GM19238 (cell line): ENCODE measurements around the gene HDAC7.

Experiments
- DNase-seq: peaks from one replicate; pipeline ENCODE4 v3.0.0; 2011; ENCODE audit warnings: low spot score; ENCODE audit not compliant: insufficient read length

Gene HDAC7

DNA sequence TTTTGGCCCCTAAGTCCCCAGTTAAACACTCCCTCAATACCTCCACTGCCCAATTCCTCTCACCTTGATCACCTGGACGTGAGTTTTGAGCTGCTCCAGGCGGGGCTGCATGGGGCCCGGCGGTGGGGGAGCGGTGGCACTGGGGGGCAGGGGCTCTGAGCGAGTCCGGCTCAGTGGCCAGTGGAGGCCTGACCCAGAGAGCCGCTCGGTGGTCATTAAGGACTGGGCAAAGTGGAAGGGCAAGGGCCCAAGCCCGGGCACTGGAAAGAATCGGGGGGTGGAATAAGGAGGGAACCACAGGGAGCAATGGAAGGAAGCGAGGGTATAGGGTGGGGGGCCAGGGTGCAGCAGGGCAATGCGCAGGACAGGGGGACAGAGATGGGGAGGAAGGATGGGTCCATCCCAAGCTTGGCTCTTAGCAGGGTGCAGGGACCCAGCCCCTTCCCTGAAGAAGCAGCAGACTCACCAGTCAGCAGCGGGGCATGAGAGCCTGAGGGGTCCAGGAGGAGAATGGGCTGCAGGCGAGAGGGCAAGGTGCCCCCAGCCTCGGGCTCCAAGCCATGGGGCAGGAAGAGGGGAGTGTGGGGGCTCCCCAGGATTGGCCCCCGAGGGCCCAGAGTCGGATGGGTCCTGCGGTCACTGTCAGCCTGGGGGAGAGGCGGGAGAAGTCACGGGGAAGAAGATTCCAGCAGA, 24.4 kb downstream of the HDAC7 start:
- no peak for DNase-seq

DNA sequence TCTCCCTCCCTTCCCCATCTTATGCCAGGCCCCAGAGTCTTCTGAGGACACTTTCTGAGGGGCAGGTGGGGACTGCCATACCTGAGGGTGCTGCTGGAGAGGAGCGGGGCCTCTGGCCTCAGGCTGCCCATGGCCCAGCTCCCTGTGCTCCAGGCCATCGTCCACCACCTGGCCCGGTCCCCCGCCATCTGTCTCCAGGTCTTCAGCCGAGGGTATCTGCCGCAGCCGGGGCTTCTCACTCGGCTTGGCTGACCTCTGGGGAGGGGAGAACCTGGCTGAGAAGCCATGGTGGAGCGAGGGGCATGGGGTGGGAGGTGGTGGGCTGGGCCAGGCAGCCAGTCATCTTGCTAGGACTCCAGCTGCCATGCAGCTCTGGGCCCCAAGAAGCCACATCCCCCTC, 25.0 kb downstream of the HDAC7 start:
- no peak for DNase-seq

DNA sequence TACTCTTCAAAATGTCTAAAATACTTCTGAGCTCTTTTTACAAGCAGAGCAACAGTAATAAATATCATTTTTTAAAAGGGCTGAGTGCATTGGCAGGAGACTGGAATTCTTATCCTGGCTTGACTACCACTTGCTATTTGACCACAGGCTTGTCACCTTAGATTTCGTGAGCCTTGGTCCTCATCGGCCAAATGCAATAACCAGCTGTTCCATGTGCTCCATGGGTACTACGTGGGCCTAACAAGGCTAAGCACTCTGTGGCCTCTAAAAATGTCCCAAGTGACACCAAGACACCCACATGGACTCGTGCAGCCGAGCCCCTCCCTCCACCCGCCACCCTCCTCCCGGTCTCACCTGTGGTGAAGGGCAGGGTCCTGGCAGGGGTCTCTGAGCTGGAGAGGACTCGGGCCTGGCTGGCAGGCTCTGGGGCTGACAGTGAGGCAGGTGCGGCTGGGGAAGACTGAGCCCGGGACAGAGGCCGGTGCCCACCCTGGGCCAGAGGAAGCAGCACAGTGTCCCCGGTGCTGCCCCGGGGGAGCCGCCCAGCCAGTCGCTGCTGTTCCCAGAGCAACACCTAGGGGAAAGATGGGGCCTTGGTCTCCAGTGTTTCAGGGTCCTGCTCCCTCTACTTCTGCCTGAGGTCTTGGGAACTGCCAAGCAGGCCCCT, 26.6 kb downstream of the HDAC7 start:
- DNase-seq, result no peak

DNA sequence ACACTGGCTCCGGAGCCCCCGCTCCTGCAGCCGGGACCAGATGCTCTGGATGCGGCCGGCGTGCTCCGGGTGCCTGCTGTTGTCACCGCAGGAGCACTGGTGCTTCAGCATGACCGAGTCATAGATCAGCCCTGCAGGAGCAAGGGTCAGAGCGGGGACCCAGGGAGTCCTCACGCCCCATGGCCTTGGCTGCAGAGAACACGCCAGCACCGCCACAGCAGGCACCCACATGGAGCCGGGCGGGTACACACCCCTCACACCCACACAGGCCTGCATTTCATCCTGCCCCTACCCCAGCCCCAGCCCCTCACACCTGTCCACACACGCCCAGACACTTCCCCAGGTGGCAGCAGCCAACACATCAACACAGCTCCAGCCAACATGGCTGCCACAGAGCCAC, 27.8 kb downstream of the HDAC7 start:
- DNase-seq, result no peak

DNA sequence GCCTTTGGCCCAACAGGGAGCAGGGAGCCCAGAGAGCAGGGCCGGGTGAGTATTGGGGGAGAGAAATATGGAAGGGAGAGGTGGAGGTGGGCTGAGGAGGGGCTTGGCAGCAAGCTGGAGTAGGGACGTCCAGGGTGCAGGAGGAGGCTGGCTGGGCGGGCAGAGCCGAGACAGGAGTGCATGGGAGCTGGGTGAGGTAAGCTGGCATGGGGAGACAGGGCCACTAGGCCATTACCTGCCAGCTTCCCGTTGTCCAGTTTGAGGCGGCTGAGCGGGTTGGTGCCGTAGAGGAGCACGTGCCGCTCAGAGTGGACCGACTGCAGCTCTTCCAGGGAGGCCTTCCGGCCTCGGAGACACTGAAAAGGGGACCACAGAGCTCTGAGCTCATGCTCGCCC, 28.4 kb downstream of the HDAC7 start:
- no peak for DNase-seq

DNA sequence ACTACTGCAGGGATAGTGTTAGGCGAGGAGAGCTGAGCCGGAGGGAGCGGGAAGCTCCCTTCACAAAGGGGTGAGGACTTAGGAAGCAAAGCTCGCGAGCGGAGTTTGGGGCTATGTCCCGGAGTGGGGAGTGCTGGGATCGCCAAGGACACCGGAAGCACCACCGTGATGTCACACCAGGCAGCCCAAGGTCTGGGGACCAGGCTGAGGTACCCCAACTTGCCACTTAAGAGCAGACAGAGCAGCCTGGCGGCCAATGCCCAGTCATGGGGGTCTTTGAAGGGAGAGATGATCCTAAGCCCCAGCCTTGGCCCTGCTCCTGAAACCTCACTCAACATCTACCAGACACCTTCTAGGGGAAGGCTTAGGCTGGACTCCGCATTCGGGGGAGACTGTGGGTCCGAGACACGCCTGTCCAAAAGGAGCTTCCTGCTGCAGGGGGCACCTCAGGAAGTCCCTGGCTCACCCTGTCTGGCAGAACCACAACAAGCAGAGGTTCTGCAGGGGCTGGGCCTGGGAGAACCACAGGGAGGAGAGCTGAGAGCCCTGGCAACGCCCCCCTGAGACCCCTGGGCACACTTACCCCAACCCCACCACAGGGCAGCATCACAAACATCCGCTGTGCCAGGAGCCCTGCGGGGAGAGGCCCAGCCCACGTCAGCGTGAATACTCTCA, 28.9 kb downstream of the HDAC7 start:
- no peak for DNase-seq

DNA sequence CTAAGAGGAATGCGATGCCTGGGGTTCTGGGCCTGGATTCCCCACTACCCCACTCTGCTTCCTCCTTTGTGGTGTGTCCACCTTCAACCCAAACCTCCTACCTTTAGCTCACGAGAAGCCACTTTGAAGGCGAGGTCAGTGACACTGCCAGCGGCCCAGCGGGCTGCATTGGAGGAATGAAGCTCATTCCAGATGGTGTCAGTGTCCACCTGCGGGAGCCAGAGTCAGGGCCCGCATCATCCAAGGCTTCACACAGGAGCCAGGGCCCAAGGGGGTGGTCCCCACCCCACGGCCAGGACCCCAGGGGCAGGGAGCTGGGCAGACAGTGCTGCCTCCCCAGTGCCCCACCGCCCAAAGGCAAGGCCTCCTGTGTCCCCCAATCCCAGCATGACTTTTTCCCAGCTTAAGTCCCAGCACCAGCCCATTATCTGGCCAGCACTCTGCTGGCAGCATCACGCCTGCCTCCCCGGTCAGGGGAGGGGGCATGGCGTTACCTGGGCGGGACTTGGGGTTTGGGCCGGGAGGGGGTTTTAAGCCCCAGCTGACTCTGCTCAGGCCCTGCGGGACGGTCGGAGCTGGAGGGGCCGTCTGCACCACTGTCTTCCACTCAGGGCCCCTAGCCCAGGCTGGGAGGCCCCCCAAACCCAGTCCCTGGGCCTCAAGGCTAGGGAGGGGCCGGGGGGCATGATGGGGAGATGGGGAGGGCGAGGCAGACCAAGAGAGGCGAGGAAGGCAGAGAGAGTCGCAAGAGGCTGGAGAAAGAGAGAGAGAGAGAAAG, 29.8 kb downstream of the HDAC7 start:
- DNase-seq, result no peak

DNA sequence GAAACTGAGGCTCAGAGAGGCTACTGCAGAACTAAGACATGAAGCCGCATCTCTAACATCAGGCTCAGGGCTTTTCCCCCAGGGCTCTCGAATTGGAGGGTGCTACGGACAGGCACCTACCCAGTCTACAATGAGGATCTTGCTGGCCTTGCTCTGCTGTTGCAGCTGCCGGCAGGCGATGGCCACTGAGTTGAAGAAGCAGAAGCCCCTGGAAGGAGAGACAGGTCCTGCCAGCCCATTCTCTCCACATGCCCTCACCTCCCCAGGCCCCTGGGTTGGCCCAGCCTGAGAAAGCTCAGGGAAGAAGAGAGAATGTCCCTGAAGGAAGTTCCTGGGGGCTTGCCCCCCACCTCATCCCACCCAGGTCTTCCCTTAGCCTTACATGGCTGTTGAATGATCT, 30.6 kb downstream of the HDAC7 start:
- no peak for DNase-seq

DNA sequence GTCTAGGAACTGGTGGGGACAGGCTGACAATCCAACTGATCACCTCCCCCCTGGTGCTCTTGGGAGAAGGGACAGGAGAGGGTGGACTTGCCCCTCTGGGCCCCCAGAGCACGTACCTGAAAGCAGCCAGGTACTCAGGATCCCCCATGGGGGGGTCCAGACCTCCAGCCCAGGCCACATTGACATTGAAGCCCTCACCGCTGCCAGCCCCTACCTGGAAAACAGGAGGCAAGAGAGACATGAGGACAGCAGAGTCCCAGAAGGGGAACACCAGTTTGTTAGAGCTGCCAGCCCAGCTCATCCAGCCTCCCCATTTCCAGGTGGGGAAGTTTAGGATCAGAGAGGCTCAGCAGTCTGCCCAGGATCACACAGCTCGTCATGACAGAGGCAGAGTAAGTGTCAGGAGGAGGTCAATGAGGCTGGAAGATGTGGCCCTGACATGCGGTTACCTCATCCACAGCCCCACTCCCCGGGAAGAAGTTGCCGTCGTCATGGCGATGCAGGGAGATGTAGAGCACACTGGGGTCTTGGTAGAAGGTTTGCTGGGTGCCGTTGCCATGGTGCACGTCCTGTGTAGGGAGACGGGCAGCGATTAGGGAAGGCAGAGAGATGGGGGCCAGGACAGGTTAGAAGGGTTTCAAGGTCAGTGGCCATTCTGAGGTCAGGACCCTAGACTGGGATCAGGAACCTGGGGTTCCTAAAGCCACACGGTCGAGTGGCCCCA, 31.9 kb downstream of the HDAC7 start:
- no peak for DNase-seq

DNA sequence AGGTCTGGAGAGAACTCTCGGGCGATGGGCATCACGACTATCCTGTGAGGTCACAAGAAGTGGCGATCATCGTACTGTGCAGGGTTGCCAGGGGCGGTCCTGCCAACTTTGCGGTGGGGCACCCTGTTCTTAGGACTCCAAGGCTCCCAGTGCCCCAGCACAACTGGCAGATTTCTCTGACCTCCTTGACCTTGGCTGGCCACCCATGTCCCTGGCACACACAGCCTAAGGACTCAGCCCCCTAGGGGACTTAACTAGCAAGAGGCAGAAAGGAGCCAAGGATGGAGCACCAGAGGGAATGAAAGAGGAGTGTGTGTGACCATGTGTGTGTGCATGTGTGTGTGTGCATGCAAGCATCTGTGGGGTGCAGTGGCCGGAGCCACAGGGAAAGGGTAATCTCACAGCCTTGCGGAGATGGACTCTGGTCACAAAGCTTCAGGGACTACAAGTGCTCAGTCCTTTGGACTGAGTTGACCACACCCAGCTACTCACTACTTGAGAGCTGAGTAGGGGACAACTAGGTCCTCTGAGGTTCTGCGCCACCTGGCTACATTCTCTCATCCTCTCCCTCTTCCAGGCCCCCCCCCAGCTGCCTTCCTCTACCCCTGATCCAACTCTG, 32.9 kb downstream of the HDAC7 start:
- no peak for DNase-seq

DNA sequence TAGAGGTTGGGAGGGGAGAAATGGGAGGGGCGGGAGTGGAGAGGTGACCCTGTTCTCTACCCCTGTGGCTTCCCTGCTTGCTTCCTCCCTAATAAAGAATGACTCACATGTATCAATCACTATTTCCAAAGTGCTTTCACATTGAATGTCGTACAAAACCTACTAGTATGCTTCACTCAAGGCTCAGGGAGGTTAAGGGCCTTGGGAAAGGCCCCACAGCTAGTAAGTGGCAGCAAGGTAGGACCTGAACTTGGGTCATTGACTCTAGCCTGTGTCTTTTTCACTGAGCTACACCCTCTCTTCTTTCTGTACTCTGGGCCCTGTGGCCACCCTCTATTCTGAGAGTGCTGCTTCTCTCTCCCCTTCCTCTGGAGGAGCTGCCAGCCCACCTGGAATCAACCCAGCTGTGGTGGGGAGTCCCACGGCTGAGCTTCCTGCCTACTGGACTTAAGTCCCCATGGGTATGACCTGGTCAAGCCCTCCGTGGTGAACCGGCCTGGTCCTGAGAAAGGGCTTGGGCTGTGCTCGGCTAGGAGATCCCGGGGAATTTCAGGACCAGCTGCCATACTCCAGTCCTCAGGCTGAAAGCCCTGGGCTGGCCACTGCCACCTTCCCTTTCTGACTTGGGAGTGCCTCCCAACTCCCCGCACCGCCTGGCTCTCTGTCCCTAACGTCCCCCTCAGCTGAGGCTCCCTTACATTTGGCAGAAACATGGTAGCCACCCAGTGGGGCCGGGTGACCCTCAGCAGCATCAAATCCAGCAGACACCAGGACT, 33.6 kb downstream of the HDAC7 start:
- no peak for DNase-seq

DNA sequence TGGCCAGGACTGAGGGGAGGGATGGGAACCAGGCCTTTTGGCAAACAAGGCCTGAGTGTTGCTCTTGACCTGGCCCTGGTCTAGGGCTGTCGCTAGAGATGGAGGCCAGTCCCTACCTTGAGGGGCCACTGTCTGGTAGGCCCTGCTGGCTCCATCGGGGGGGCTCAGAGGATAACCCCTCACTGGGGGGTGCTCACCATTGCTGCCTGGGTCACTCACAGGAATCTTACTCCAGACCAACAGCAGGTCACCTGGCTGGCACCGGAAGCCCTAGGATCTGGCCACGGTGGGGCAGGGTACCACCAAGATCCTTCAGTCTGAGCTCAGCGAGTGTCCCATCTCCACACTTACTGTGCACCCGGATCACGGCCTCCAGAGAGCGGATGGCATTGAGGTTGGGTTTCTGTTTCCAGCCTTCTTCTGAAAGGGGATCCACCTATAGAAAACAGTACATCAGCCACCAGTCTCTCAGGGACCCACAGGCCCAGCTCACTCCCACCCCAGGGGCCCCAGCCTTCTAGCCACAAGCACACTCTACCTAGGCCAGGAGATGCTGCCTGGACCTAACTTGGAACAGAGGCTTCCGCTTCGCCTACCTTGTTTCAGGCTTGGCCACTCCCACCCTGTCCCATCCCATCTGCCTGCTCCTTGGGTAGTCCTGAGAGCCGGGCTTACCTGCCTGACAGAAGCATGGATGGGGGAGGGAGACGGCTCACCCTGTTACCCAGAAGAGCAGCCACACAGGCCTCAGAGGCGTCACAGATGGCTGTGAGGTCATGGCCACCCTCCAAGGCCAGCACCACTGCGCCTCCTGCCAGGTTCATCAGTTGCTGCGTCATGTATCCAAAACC, 34.4 kb downstream of the HDAC7 start:
- no peak for DNase-seq

DNA sequence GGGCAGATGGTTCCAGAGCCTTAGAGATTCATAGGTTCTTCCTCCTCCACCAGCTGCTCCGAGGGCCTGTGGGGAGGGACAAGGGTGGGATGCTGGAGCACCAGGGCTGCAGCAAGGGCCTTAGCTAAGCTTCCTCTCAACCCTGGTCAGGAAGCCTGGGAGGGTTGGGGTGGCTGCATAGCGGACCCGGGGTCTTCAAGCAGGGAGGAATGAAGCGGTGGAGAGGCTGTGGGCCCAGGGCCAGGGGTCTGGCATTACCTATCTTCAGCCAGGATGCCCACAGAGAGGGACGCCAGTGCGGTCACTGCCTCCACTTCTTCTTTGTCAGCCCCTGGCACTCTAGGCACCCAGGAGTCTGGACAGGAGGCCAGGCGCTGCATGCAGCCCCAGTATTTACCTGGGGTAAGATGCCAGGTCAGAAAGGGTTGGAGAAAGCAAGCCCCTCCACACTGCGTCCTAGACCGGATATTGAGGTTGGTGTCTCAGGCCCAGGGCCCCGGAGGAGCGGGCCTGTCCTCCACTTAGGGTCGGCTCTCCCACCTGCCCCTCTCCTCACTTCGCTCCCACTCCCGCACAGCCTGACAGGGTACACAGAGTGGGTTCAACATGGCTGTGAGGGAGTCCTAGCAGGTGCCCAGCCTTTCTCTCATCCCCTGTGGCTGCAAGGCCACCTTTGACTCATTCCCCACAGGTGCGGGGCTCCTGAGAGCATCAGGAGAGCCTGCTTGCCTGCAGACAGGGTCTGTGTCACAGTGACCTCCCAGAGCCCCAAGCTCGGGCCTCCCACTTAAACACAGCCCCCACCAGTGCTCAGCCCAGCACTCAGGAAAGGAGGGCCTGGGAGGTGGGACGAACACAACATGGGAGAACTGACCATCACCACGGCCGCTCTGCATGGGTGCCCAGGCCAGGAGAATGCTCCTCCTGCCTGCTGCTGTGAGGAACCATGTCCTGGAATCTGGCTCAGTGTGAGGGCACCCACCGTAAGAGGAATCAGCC, 35.6 kb downstream of the HDAC7 start:
- DNase-seq, result no peak

DNA sequence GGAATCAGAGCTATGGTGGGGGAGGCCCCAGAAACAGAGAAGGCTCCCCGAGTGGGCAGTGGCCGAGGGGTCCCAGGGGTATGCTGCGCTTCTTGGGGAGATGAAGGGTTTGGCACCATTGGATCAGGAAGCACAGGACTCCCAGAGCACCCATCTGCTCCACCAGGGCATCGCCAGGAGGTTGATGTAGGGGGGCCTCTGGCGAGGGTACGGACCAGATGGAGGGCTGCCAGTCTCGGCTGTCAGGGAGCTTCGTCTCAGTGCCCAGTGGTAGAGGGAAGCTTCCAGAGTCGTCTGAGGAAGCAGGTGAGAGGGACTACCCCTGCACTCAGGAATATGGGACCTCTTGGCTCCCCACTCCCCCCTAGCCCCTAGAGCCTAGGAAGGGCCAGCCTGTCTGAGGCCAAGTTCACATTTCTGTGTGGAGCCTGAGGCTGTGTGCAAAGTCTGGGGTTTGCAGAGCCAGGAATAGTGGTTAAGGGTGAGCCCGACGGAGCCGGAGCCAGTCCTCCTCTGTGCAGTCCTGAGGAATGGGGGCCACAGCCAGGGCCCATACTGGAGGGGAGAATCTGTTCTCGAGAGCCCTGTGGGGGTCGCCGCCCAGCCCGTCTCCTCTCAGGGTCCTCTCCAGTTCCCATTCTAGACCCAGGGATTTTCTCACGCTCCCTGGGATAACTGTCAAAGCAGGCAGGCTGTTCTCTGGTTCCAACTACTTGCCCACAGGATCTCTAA, 36.5 kb downstream of the HDAC7 start:
- no peak for DNase-seq

DNA sequence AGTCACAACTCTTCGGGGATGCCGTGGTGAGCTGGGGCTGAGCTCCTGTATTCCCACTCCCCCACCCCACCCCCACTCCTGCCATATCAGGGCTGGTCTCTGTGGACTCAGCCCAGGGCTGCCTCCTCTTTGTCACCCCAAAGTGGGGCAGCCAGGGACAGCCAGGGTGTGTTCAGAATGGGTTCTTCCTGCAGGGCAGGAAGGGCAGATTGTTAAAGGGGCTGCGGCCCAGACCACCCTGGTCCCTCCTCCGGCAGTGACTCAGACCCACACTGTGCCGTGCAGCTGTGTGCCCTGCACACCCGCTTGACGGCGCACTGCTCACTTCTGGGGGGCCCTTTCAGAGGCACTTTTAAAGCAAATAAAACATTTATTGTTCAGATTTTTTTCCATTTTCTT, 37.3 kb downstream of the HDAC7 start:
- DNase-seq, result no peak

DNA sequence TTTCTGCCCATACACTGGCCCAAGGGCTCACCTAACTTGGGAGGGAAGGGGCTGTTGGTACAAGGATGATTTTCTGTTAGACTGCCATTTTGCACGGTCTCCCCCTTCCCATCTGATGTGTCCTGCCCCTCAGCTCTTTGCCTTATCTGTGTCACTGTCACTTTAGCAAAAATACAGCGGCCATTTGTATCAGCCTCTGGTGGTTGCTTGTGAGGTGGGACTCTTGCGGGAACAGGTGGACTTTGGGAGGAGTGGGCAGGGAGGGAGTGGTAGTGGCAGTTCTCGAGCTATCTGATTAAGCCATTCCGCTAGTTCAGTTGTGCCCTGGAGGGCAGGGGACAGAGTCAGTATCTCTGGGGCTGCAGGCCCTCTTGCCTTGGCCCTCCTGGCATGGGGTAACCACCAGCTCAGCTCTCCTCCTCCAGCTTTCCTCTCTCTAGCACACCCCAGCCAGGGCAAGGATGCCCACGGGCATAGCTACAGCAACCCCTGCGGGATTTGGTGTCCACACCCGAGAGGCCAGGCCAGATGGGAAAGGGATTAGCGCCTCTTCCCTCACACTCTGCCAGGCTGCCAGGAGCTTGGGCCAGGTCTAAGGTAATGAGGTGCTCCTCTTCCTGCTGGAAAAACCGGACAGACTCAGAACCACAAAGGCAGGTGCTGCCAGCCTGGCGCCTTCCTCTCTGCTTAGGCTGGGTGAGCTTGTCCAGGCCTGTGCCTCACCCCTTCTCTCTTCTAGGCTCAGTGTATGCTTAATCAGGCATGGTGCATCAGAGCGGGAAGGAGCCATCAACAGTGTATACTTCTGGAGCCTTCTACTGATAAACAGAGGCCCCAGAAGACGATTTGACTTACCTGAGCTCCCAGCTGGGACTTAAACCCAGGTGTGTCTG, 38.0 kb downstream of the HDAC7 start:
- no peak for DNase-seq
